Skeletal muscle satellite cell (primary cell): ENCODE data around the gene SPOP.

Source experiments
- H3K27me3 ChIP-seq: 2 replicates; pipeline ENCODE4 v1.7.0; 2013; ENCODE audit warnings: low read length; ENCODE audit not compliant: control insufficient read depth, insufficient read depth
- H3K36me3 ChIP-seq: 2 replicates; pipeline ENCODE4 v1.7.0; 2013; ENCODE audit warnings: mild to moderate bottlenecking, control low read depth, low read length; ENCODE audit not compliant: insufficient read depth
- H3K4me1 ChIP-seq: 2 replicates; pipeline ENCODE4 v1.7.0; 2013; ENCODE audit warnings: low read length; ENCODE audit not compliant: control insufficient read depth, insufficient read depth
- H3K4me2 ChIP-seq: 2 replicates; pipeline ENCODE4 v1.7.0; 2013; ENCODE audit warnings: mild to moderate bottlenecking, low read length
- H3K4me3 ChIP-seq: 2 replicates; pipeline ENCODE4 v1.7.0; 2013; ENCODE audit warnings: low read length
- H3K9ac ChIP-seq: 2 replicates; pipeline ENCODE4 v1.7.0; 2013; ENCODE audit warnings: mild to moderate bottlenecking, low read depth, low read length, moderate library complexity
- H3K9me3 ChIP-seq: replicated peaks from 2 replicates; pipeline ENCODE4 v1.7.0; 2013; ENCODE audit warnings: mild to moderate bottlenecking, control low read depth, low read length

SPOP gene

DNA sequence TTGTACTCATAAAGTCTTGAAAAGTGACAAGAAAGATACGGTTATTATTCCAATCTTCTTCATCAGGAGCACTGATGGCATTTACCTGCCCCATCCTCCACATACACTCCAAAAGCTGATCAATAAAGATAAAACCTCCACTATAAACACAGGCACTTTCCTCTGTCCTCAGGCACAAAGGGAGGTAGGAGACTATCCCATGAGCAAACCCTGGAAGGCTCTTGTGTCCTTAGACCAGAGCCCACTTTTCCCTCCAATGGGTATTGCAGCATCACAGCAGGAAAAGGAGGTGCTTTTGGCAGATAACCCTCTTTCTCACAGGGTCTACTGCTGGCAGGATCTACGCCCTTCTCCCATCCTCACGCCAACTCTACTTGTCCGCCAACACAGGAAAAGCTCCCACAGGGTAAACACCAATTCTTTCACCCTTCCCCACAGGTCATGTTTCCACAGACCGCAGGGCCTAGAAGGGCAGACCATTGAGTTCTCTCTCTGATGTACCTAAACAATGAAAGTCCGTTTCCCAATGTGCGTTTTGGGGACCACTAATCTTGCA lies 73.5 kb downstream of the SPOP start:
- Histone ChIP-seq H3K4me3 (no peak overlapping the region), H3K9ac (no peak overlapping the region), H3K36me3 (peaks cover 69% of the 10 kb centered on the region)

DNA sequence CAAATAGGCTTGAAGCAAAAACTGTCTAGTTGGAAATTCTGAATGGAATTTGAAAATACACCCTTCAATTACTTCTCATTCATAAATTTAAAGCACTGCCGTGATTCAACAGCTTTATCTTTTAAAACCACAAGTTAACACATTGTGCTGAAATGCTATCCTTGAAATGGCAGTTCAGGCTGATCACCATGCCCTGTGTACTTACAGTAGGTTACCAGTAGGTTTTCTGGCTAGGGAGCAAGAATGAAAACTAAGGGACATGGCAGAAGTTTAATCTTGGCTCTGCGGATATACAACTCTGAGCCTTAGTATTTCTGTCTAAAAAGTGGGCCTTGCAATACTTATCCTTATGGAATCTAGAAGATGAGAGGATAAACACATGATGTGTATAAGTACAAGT lies 74.2 kb downstream of the SPOP start:
- no peaks in the 10 kb centered on the region for H3K27me3 ChIP-seq
- peaks cover 63% of the 10 kb centered on the region for H3K36me3 ChIP-seq
- H3K4me3 ChIP-seq: no peak overlapping the region
- no peaks in the 10 kb centered on the region for H3K4me1 ChIP-seq
- H3K9ac ChIP-seq: no peak overlapping the region
- no peak overlapping the region for H3K4me2 ChIP-seq
- no peaks in the 10 kb centered on the region for H3K9me3 ChIP-seq

More for the DNA sequence above, 73.5 kb downstream of the SPOP start:
- H3K9me3 ChIP-seq: no peaks in the 10 kb centered on the region
- no peak overlapping the region for H3K4me2 ChIP-seq
- no peaks in the 10 kb centered on the region for H3K4me1 ChIP-seq
- no peaks in the 10 kb centered on the region for H3K27me3 ChIP-seq

DNA sequence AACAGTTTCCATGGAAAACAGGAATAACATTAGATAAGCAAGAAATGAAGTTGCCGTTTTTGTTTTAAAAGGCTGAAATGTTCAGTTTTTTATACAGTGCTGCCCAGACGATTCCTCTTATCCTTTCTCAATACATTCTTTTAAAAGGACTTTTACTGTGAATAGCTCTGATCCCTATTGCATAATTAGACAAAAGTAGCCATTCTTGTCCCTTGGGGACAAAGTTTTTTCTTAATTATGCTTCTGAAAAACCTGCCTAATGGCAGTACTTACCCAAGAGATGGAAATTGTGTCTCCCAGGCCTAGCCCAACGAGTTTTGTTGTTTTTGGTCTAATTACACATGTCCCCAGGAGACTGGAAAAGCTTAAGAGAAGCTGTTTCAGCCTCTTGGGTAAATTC lies 74.7 kb downstream of the SPOP start:
- no peaks in the 10 kb centered on the region for H3K4me1 ChIP-seq
- no peak overlapping the region for H3K4me3 ChIP-seq
- H3K4me2 ChIP-seq: no peak overlapping the region
- peaks cover 58% of the 10 kb centered on the region for H3K36me3 ChIP-seq
- H3K27me3 ChIP-seq: no peaks in the 10 kb centered on the region
- no peaks in the 10 kb centered on the region for H3K9me3 ChIP-seq
- H3K9ac ChIP-seq: no peak overlapping the region

DNA sequence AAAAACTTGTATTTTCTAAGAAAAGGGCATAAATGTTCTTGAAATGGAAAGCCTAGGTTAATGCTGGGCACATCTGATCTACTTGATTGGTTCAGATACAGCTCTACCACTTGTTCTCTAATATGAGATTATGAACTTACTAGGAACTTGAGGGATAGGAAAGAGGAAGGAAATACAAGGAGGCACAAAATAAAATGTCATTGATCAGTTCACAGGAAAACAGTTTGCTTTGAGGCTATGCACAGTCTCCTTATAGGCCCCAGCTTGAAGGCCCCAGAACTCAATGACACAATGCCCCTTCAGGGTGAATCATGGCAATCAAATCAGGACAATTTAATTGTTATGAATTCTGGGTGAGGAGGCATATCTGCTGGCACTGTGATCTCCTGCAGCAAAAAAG lies 75.1 kb downstream of the SPOP start:
- H3K4me2 ChIP-seq: no peak overlapping the region
- H3K4me1 ChIP-seq: peaks cover 3% of the 10 kb centered on the region
- H3K9ac ChIP-seq: no peak overlapping the region
- H3K27me3 ChIP-seq: no peaks in the 10 kb centered on the region
- H3K4me3 ChIP-seq: no peak overlapping the region
- no peaks in the 10 kb centered on the region for H3K9me3 ChIP-seq
- H3K36me3 ChIP-seq: peaks cover 59% of the 10 kb centered on the region

DNA sequence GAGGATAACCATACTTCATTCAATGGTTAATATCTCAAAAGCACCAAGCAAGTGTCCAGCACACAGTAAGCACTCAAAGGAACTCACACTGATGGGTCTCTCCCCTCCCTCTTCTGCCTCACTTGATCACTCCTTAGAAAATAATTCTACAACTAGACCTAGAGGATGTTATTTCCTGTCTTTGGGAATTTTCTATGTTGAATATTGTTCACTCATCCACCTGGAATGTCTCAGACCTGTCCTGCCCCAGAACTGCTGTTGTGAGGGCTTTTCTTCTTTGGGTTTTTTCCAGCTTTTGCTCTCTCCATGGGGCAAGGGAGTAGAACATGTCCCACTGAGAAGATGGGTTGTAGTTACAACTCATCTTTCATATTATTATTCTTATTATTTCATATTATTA lies 76.9 kb downstream of the SPOP start:
- Histone ChIP-seq H3K27me3 (no peaks in the 10 kb centered on the region), H3K4me2 (no peak overlapping the region), H3K9ac (no peak overlapping the region), H3K9me3 (no peaks in the 10 kb centered on the region), H3K36me3 (peaks cover 59% of the 10 kb centered on the region), H3K4me3 (no peak overlapping the region), H3K4me1 (peaks cover 3% of the 10 kb centered on the region)

DNA sequence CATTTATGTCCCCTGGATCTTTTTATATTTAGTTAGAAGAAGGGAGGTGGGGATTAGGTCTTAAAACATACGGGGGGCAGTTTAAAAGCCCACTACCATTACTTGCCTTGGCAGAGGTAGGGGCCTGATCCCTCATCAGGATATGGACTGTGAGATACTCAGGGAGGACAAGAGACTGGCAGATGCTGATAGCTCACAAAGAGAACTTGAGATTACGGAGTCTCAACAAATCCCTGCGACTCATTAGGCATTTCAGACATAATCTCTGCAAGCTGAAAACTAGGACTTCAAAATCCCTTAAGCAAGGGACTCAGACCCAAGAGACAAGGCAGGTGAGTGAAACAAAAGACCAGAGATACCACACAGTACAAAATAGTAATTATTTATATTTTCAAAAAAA lies 79.0 kb downstream of the SPOP start:
- Histone ChIP-seq H3K27me3 (no peaks in the 10 kb centered on the region), H3K36me3 (peaks cover 56% of the 10 kb centered on the region), H3K9me3 (no peaks in the 10 kb centered on the region), H3K4me2 (no peak overlapping the region), H3K9ac (no peak overlapping the region), H3K4me3 (no peak overlapping the region), H3K4me1 (peaks cover 3% of the 10 kb centered on the region)

DNA sequence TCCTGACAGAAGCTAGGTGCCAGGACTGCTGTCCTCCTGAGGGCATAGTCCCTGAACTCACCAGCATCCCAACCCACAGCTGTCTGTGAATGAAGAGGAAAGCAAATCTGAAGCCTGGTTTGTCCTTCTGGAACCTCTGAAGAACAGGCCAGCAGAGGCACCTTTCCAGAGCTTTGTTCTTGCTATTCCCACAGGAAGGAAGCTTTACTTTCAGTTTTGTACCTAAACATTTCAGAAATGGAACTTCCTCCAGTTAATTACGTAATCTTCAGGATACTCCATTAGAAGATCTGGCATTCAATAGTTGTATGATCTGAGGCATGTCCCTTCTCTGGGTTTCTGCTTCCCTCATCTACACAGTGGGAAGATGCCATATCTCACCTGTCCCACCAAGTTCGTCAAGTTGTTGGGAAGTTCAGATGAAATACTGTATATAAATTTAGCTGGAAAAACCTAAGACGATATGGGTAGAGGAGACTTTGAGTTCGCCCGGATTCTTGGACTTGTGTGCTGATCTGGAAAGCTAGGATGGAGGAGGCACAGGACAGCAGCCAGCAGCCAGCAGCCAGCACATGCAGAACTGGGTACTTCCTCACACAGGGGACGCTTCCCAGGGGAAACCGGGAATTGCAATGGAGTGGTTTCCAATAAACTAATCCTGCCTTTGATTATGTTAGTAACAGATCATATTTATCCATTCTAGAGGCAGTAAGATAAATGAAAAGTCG lies 79.8 kb downstream of the SPOP start:
- H3K4me2 ChIP-seq: no peak overlapping the region
- peaks cover 51% of the 10 kb centered on the region for H3K36me3 ChIP-seq
- peaks cover 3% of the 10 kb centered on the region for H3K4me1 ChIP-seq
- no peaks in the 10 kb centered on the region for H3K9me3 ChIP-seq
- no peak overlapping the region for H3K9ac ChIP-seq
- no peaks in the 10 kb centered on the region for H3K27me3 ChIP-seq
- no peak overlapping the region for H3K4me3 ChIP-seq

DNA sequence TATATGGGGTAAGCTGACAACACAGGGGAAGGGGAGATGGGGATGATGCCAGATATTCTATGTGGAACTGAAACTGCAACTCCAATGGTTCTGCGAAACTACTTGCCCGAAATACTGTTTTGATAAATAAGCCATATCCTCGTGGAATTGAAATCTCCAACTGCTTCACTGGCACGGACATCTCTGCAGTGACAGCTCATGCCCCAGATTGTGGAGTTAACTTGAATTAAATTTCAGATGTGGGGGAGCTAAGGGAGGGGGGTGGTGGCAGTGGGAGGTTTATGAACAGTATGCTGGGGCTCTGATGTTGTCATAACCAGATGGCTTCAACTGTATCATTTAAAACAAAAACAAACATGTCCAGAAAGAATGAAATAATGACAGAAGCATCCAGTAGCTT lies 80.5 kb downstream of the SPOP start:
- H3K27me3 ChIP-seq: no peaks in the 10 kb centered on the region
- H3K4me3 ChIP-seq: no peak overlapping the region
- H3K9ac ChIP-seq: no peak overlapping the region
- H3K4me2 ChIP-seq: no peak overlapping the region
- peaks cover 45% of the 10 kb centered on the region for H3K36me3 ChIP-seq
- H3K4me1 ChIP-seq: peaks cover 3% of the 10 kb centered on the region
- no peaks in the 10 kb centered on the region for H3K9me3 ChIP-seq

DNA sequence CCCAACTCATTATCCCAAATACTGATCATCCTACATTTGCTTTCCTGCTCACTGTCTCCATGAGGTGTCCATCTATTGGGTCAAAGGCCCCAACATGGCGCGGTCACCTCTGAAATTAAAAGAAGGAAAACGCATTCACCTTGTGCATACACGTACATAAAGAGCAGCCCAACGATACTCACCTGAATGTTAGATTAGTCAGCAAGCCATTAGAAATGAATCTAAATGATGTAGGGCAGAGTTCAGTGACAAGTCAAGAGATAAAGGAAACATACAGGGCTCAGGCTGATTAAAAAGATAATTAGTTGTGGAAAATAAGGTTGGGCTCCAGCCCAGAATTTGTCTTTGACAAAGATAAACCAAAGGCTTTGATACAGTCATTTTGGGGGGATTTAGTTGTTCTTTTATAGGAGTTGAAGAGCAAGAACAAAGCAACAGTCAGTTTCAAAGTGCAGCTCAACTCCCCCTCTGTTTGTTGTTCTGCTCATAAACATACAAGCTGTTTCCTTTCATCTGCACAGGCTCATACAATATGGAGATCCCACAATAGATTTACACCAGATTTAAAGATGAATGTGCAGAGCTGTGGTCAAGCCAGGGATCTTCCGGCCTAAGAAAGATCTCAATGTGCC lies 81.2 kb downstream of the SPOP start:
- Histone ChIP-seq H3K36me3 (peaks cover 40% of the 10 kb centered on the region), H3K9ac (no peak overlapping the region), H3K4me2 (no peak overlapping the region), H3K27me3 (no peaks in the 10 kb centered on the region), H3K4me1 (peaks cover 3% of the 10 kb centered on the region), H3K9me3 (no peaks in the 10 kb centered on the region), H3K4me3 (no peak overlapping the region)

DNA sequence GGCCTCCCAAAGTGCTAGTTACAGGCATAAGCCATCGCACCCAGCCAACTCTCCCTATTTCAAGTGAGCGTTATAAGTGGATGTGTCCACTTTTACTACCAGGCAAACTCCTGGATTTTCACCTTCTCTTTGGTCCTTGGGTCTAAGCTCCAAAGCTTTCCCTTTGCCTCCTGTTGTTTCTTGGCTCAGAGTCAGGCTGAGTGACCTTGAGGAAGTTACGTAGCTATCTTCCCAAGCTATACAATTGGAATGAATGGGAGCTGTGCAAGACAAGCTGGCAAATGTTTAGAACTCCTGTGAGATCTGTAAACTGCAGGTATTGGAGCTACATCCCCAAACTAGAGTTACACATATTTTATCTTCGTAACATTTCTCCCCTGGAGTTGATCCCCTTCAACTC lies 81.9 kb downstream of the SPOP start:
- Histone ChIP-seq H3K4me1 (peaks cover 3% of the 10 kb centered on the region), H3K9ac (no peak overlapping the region), H3K4me3 (no peak overlapping the region), H3K9me3 (no peaks in the 10 kb centered on the region), H3K27me3 (no peaks in the 10 kb centered on the region), H3K36me3 (peaks cover 35% of the 10 kb centered on the region), H3K4me2 (no peak overlapping the region)

DNA sequence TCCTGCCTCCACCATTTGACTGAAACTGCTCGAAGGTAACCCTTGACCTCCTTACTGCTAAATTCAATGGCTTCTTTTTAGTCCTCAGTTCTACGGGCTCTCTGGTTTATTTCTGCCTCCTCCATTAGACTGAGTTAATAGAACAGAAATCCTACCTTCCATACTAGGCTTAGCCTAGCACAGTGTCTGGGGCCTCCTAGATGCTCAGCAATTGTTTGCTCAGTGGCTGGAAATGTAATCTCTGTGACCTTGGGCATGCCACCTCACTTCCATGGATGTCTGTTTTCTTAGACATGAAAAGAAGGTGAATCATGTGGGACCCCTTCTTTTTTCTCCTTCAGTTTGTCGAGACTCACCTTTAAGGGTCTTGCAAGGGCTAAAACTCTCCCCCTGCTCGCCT lies 82.6 kb downstream of the SPOP start:
- Histone ChIP-seq H3K9me3 (no peaks in the 10 kb centered on the region), H3K36me3 (peaks cover 29% of the 10 kb centered on the region), H3K27me3 (no peaks in the 10 kb centered on the region), H3K4me3 (no peak overlapping the region), H3K4me2 (no peak overlapping the region), H3K4me1 (peaks cover 3% of the 10 kb centered on the region), H3K9ac (no peak overlapping the region)

DNA sequence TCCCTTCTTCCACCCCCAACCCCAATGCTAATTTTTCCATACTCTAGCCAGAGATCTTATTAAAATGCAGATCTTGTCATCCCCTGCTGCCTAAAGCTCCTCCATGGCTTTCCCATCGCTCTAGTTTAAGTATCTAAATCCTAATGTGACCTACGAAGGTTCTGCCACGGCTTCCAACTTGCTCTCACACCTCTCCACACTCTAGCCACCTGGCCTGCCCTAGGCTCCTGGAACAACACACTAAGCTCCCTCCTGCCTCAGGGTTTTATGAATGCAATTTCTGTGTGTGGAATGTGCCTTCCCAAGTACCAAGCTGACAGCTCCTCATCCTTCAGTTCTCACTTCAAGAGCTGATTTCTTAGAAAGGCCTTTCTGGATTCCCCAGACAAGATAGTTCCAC lies 85.6 kb downstream of the SPOP start:
- no peak overlapping the region for H3K4me2 ChIP-seq
- H3K9me3 ChIP-seq: no peaks in the 10 kb centered on the region
- H3K4me3 ChIP-seq: no peak overlapping the region
- no peak overlapping the region for H3K9ac ChIP-seq
- H3K27me3 ChIP-seq: no peaks in the 10 kb centered on the region
- peaks cover 17% of the 10 kb centered on the region for H3K4me1 ChIP-seq
- peaks cover 16% of the 10 kb centered on the region for H3K36me3 ChIP-seq
